HepG2 (cell line): ENCODE data around the gene VPS54. TPM values are rescaled to one million over a fixed set of nuclear protein-coding genes. Genes with fewer than 3 reads are reported as not detected.

Source experiments
- DPF2 ChIP-seq: sonication (generic); formaldehyde crosslinking; IDR thresholded peaks from 2 replicates; pipeline ENCODE4 v1.4.0; 2020; ENCODE audit warnings: mild to moderate bottlenecking, low read depth, missing genetic modification reagents, borderline replicate concordance
- FOXA3 ChIP-seq: IDR thresholded peaks from 2 replicates; pipeline ENCODE4 v1.6.1; 2016; ENCODE audit warnings: missing genetic modification reagents, missing compliant biosample characterization
- FOXJ3 ChIP-seq: sonication (generic); formaldehyde crosslinking; IDR thresholded peaks from 2 replicates; pipeline ENCODE4 v1.4.0; 2020; ENCODE audit warnings: missing genetic modification reagents, mild to moderate bottlenecking, borderline replicate concordance
- HNF4A ChIP-seq: sonication (generic); formaldehyde crosslinking; IDR thresholded peaks from 2 replicates; pipeline ENCODE4 v1.4.0; 2020; ENCODE audit warnings: missing genetic modification reagents
- KDM3A ChIP-seq: IDR thresholded peaks from 2 replicates; pipeline ENCODE4 v1.6.1; 2018; ENCODE audit warnings: low read depth, missing compliant biosample characterization
- MAFK ChIP-seq, 2 experiments: IDR thresholded peaks in 1 of 2; conservative IDR thresholded peaks in 1 of 2; 2 replicates each; pipeline ENCODE4 v1.6.1; 2011; ENCODE audit warnings: improper control_type of control experiment in 2 of 2, low read length in 2 of 2
- MBD4 ChIP-seq: IDR thresholded peaks from 2 replicates; pipeline ENCODE4 v1.6.1; 2012; ENCODE audit warnings: low read length, inconsistent platforms, borderline replicate concordance
- NAIF1 ChIP-seq: sonication (generic); formaldehyde crosslinking; IDR thresholded peaks from 2 replicates; pipeline ENCODE4 v1.5.0; 2020; ENCODE audit warnings: mild to moderate bottlenecking, missing genetic modification reagents, borderline replicate concordance
- PTBP1 ChIP-seq: fragments of 200-400 bp; formaldehyde crosslinking; IDR thresholded peaks from 2 replicates; pipeline ENCODE4 v1.6.1; 2018; ENCODE audit warnings: low read length, low read depth; ENCODE audit not compliant: poor library complexity, severe bottlenecking
- RFX3 ChIP-seq: IDR thresholded peaks from 2 replicates; pipeline ENCODE4 v1.6.1; 2016; ENCODE audit warnings: missing biosample characterization, missing genetic modification reagents
- SETDB1 ChIP-seq: sonication (generic); formaldehyde crosslinking; IDR thresholded peaks from 2 replicates; pipeline ENCODE4 v1.5.1; 2020; ENCODE audit warnings: missing genetic modification reagents, mild to moderate bottlenecking, borderline replicate concordance
- SMARCC2 ChIP-seq: fragments of 450-650 bp; IDR thresholded peaks from 2 replicates; pipeline ENCODE4 v1.6.1; 2017; ENCODE audit warnings: antibody characterized with exemption, mild to moderate bottlenecking
- SP2 ChIP-seq: sonication (generic); formaldehyde crosslinking; IDR thresholded peaks from 2 replicates; pipeline ENCODE4 v1.5.1; 2020; ENCODE audit warnings: mild to moderate bottlenecking, missing genetic modification reagents
- TBX3 ChIP-seq: fragments of 450-650 bp; IDR thresholded peaks from 2 replicates; pipeline ENCODE4 v1.6.1; 2017; ENCODE audit warnings: antibody characterized with exemption, mild to moderate bottlenecking, inconsistent platforms, borderline replicate concordance
- YEATS4 ChIP-seq: sonication (generic); formaldehyde crosslinking; IDR thresholded peaks from 2 replicates; pipeline ENCODE4 v1.4.0; 2020; ENCODE audit warnings: missing genetic modification reagents, borderline replicate concordance
- YY1 ChIP-seq: IDR thresholded peaks from 2 replicates; pipeline ENCODE4 v1.6.1; 2011; ENCODE audit warnings: low read length, low read depth, moderate library complexity, mild to moderate bottlenecking; ENCODE audit not compliant: insufficient read depth, insufficient replicate concordance
- ZFYVE20 ChIP-seq: sonication (generic); formaldehyde crosslinking; IDR thresholded peaks from 2 replicates; pipeline ENCODE4 v1.8.0; 2023; ENCODE audit warnings: low read depth, mild to moderate bottlenecking, moderate library complexity, missing genetic modification reagents, borderline replicate concordance
- ZNF136 ChIP-seq: sonication (generic); formaldehyde crosslinking; IDR thresholded peaks from 2 replicates; pipeline ENCODE4 v1.8.1; 2022; ENCODE audit warnings: low read depth, mild to moderate bottlenecking, moderate library complexity, missing genetic modification reagents
- ZNF180 ChIP-seq: sonication (generic); formaldehyde crosslinking; IDR thresholded peaks from 2 replicates; pipeline ENCODE4 v1.4.0; 2020; ENCODE audit warnings: low read depth, missing genetic modification reagents, borderline replicate concordance
- ZNF253 ChIP-seq: sonication (generic); formaldehyde crosslinking; IDR thresholded peaks from 2 replicates; pipeline ENCODE4 v1.8.0; 2022; ENCODE audit warnings: mild to moderate bottlenecking, missing genetic modification reagents, borderline replicate concordance
- ZNF331 ChIP-seq: sonication (generic); formaldehyde crosslinking; IDR thresholded peaks from 2 replicates; pipeline ENCODE4 v1.4.0; 2020; ENCODE audit warnings: missing genetic modification reagents
- ZNF335 ChIP-seq: sonication (generic); formaldehyde crosslinking; IDR thresholded peaks from 2 replicates; pipeline ENCODE4 v1.4.0; 2020; ENCODE audit warnings: missing genetic modification reagents
- ZNF431 ChIP-seq: sonication (generic); formaldehyde crosslinking; IDR thresholded peaks from 2 replicates; pipeline ENCODE4 v1.9.0; 2022; ENCODE audit warnings: missing genetic modification reagents, low read depth, mild to moderate bottlenecking, borderline replicate concordance
- ZNF7 ChIP-seq: IDR thresholded peaks from 2 replicates; pipeline ENCODE4 v1.6.1; 2016; ENCODE audit warnings: missing biosample characterization, missing genetic modification reagents
- polyA plus RNA-seq, 8 experiments: library from polyadenylated mRNA; depleted of rRNA in 3 of 8; stranded (reverse) in 7 of 8; unstranded in 1 of 8; fragments of >200 nt; fragmentation: Illumina TruSeq in 4 of 8; extraction: Trizol in 4 of 8; gene quantifications; 2 replicates each; pipeline versions ENCODE4 v1.2.1 to v1.2.3, GENCODE V29; 2011 to 2016; ENCODE audit warnings: low read depth in 4 of 8, missing spikeins in 1 of 8, mixed read lengths in 1 of 8; ENCODE audit not compliant: insufficient read depth in 1 of 8
- total RNA-seq, 5 experiments: library from RNA; depleted of rRNA; stranded (reverse); fragments of >200 nt; fragmentation: Illumina TruSeq; extraction: Trizol; gene quantifications; 2 replicates each; pipeline ENCODE4 v1.2.3, GENCODE V29; 2016; ENCODE audit warnings: low read depth in 1 of 5
- TF ChIP-seq, protein P1 (sequence below), 2 experiments: fragments of 450-650 bp in 1 of 2; sonication (generic) in 1 of 2; formaldehyde crosslinking; IDR thresholded peaks; 2 replicates each; pipeline versions ENCODE4 v1.5.0 to v1.8.0; 2020 to 2022; ENCODE audit warnings: mild to moderate bottlenecking in 1 of 2, missing genetic modification reagents in 1 of 2
- TF ChIP-seq, protein P2 (sequence below): sonication (generic); formaldehyde crosslinking; IDR thresholded peaks from 2 replicates; pipeline ENCODE4 v1.4.0; 2020; ENCODE audit warnings: mild to moderate bottlenecking, missing genetic modification reagents
- TF ChIP-seq, protein P3 (sequence below): sonication (generic); formaldehyde crosslinking; IDR thresholded peaks from 2 replicates; pipeline ENCODE4 v1.4.0; 2020; ENCODE audit warnings: mild to moderate bottlenecking, low read depth, missing genetic modification reagents
- TF ChIP-seq, protein P4 (sequence below): sonication (generic); formaldehyde crosslinking; IDR thresholded peaks from 2 replicates; pipeline ENCODE4 v1.5.0; 2020; ENCODE audit warnings: missing genetic modification reagents

The VPS54 gene
- total and polyA plus RNA-seq, 2 of the 13 experiments (the other 11 are each of a cell fraction or from before 2014, with no cell fraction given), result 64.7 to 77.5 TPM

DNA sequence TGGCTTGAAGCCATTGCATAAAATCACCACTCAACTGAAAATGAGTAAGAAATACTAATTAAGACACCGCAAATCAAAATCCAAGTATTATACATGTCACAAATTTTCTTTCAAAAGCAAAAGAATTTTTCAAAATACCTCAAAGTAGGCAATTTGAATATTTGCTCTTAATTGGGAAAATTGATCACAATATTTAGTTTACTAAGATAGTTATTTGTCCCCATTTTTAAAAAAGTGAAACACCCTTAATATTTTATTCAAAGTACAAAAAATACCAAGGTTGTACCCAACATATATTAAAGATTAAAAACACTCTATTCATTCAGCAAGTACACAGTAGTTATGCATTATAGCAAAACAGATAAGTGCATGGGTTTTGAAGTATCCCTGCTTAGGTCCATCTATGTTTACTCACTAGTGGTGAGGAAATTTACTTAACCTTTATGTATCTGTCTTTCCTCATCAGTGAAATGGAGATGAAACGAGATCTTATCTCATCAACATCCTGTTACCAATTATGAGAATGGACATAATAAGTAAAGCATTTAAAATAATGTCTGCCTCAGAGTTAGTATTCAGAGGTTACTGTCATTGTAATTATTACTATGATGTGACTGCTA lies 35.1 kb downstream of the VPS54 start (continued):
- TF ChIP-seq ZNF331 (CRISPR knock-in tag), result peak; percentile 90
- TF ChIP-seq TBX3, result peak; percentile 97
- TF ChIP-seq HNF4A, result peak; percentile 93
- TF ChIP-seq ZNF335, result peak; percentile 64; the same call in 1 of the 2 replicates
- no peak for TF ChIP-seq YY1
- no peak for TF ChIP-seq SP2 (CRISPR knock-in tag)
- no peak for TF ChIP-seq ZNF180 (CRISPR knock-in tag)
- TF ChIP-seq ZNF253 (CRISPR knock-in tag), result no peak
- peak; percentile 45 for TF ChIP-seq RFX3 (CRISPR knock-in tag)
- TF ChIP-seq, protein P1, sequence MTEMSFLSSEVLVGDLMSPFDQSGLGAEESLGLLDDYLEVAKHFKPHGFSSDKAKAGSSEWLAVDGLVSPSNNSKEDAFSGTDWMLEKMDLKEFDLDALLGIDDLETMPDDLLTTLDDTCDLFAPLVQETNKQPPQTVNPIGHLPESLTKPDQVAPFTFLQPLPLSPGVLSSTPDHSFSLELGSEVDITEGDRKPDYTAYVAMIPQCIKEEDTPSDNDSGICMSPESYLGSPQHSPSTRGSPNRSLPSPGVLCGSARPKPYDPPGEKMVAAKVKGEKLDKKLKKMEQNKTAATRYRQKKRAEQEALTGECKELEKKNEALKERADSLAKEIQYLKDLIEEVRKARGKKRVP (CRISPR knock-in tag; IDR thresholded peaks at IDR 0.05), result peak in 1 of 2 experiments; percentile 87; a peak in 2 of 4 replicates
- peak; percentile 79; the same call in 1 of the 2 replicates for TF ChIP-seq KDM3A
- TF ChIP-seq PTBP1, result no peak
- TF ChIP-seq SMARCC2, result peak; percentile 70; the same call in 1 of the 2 replicates
- TF ChIP-seq YEATS4 (CRISPR knock-in tag), result peak; percentile 33; the same call in 1 of the 2 replicates
- TF ChIP-seq DPF2 (CRISPR knock-in tag), result peak; percentile 99
- no peak for TF ChIP-seq MAFK (conservative IDR thresholded peaks at IDR 0.05 in 1 of 2, IDR thresholded peaks at IDR 0.05 in 1 of 2; ENCODE audit: low read length in 2 of 2)
- TF ChIP-seq ZNF431 (CRISPR knock-in tag), result no peak
- peak; percentile 100 for TF ChIP-seq FOXJ3 (CRISPR knock-in tag)
- peak; percentile 100 for TF ChIP-seq FOXA3 (CRISPR knock-in tag)
- TF ChIP-seq MBD4, result peak; percentile 100
- TF ChIP-seq, protein P2, sequence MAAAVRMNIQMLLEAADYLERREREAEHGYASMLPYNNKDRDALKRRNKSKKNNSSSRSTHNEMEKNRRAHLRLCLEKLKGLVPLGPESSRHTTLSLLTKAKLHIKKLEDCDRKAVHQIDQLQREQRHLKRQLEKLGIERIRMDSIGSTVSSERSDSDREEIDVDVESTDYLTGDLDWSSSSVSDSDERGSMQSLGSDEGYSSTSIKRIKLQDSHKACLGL (CRISPR knock-in tag), result no peak
- TF ChIP-seq ZNF136 (CRISPR knock-in tag), result no peak
- TF ChIP-seq ZFYVE20, result no peak
- no peak for TF ChIP-seq SETDB1 (CRISPR knock-in tag)
- TF ChIP-seq, protein P3, sequence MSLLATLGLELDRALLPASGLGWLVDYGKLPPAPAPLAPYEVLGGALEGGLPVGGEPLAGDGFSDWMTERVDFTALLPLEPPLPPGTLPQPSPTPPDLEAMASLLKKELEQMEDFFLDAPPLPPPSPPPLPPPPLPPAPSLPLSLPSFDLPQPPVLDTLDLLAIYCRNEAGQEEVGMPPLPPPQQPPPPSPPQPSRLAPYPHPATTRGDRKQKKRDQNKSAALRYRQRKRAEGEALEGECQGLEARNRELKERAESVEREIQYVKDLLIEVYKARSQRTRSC (CRISPR knock-in tag), result no peak
- TF ChIP-seq NAIF1 (CRISPR knock-in tag), result 0 out of 2 replicates have a peak, but pooled peaks have one; percentile 40
- TF ChIP-seq, protein P4, sequence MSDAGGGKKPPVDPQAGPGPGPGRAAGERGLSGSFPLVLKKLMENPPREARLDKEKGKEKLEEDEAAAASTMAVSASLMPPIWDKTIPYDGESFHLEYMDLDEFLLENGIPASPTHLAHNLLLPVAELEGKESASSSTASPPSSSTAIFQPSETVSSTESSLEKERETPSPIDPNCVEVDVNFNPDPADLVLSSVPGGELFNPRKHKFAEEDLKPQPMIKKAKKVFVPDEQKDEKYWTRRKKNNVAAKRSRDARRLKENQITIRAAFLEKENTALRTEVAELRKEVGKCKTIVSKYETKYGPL (CRISPR knock-in tag), result no peak; the same call in 1 of the 2 replicates
- TF ChIP-seq ZNF7 (CRISPR knock-in tag), result no peak
